Measurements from ENCODE around the gene PAQR9.
"Not testable (repeated sequence)": the region's sequence is repeated elsewhere in the genome, so short reads cannot be mapped to it uniquely, and the experiment has no call there.

The PAQR9 gene

DNA sequence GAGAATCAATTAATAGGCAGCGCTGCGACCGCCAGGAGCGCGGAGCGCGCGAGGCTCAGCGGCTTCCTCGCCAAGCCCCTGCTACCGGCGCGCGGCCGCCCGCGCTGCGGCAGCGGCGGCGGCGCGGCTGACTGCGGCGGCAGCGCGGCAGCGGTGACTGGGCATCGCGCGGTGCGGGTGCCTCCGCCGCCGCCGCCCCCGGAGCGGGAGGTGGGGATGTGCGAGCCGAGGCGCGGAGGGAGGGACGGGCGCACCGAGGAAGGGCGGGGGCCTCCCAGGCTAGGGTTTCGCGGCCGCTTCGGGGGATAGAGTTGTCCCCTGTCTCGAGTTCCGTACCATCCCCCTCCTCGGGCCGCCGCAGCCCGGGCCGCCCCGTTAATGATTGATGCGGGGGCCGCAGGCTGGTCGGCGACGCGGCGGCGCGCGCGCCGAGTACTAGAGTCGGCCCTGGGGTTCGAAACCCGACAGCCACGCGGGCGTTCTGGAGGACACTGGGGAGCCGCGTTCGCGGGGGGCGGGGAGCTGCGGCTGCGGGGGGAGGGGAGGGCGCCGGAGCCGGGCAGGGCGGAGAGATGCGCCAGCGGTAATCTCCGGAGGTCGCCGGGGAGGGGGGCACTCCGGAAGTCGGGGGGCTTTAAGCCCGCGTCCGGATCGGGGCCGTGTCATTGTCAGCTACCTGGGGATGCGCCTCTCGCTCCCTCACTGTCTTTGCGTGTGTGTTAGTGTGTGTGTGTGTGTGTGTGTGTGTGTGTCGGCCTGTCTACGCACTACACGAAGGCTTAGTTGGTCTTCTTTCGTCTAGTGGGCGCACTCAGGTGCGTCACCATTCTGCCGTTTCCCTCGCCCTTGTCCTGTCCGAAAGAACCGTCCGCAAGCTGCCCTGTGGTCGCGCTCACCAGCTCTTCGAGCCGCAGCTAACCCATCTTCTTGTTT lies at the start of gene PAQR9:
Gene PAQR9, minus strand, starts transcription at position 159 of the 933 bp plus-strand sequence. CDS start 338 bp downstream, outside the sequence.
- DNase-seq (ENCODE audit: low read depth), result no peak

GRCh38 chr3:143011705-143012104 lies 48.2 kb upstream of the PAQR9 start:
- no peak for DNase-seq (ENCODE audit: low read depth)

DNA sequence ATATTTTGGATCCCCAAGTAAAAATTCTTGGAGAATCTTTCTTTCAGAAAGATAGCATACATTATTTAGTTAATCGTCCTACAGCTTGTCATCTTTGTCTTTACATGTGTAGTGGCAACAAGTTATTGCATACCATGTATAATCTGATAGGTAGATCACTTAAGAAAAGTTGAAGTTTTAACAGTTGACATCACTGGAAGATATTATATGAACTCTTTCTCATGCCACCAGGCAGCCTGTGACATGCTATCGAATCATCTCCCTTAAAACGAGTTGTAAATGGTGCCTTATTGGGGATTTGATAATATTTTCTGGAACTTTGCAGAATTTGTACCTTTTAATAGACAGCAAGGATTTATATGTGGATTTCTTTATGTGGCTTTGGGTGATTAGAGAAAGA lies 46.5 kb upstream of the PAQR9 start:
- DNase-seq (ENCODE audit: low read depth), result no peak

DNA sequence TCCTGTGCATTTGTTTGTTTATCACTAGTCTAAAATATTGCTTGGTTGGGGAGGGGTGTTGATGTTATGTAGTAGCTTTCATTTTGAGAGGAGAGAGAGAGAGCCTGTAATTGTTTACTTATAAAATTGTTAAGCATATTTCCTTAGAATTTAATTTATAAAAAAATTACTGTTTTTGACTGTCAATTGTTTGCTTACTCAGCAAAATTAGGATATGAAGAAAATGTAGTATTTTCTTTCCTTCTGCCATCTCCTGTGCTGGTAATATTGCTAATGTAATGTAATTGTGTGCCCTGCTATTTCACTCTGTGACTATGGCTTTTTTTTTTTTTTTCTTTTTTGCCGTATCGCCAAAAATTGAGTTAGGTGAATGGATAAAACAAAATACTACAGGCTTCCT lies 41.3 kb upstream of the PAQR9 start:
- no peak for DNase-seq (ENCODE audit: low read depth)

DNA sequence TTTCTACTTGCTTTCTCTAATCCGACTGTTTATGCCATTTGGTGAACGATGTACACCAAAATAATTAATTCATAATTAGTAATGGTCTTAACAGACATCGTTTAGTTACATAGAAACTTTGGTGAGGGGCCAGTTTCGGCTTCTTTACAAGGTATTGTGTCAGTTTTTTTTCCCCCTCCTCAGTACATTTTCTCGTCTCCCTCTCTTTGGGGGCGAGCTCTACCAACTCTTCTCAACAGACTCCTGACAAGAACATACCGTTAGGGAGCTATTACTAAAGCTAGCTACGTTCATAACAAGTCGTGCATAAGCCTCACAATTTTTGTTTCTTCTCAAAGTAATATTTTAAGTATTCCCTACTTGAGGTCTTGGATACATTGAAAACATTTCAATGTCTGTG lies 39.3 kb upstream of the PAQR9 start:
- no peak for DNase-seq (ENCODE audit: low read depth)

DNA sequence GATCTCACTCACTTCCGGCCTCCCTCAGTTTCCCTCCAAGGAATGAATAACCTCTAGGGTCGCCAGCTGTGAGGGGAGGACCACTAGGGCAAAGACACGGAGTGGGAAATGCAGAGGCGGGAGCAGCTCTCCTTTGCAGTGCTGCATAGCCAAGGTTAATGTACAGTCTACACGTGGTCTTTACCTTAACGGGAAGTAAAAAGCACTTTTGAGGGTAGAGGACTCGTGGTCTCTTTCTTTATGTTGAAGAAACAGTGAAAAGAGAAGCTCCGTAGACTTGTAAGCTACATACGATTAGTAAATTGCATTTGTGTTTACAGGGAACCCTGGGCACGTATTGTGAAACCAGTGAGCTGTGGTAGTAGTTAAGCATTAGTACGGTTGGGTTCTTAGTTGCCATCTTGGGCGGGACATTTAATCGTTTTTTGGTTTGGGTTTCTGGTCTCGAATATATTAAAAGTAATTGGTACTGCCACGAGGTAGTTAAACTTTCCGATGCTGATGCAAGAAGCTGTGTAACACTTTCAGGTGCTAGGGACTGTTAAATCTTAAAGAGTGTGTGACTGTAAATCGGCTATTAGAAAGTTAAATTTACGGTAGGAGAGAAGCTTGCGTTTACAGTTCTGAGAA lies 38.7 kb upstream of the PAQR9 start:
- DNase-seq (ENCODE audit: low read depth), result peak; percentile 25

- peak; percentile 91 for DNase-seq (ENCODE audit: low read depth)
Measured at GRCh38 chr3:143001369-143002082, 38.1 kb upstream of the PAQR9 start, which contains the start of gene U2SURP. U2SURP (plus strand) TSS chr3:143001570; CDS start chr3:143001629, 59 bp downstream.

- peak; percentile 42 for DNase-seq (ENCODE audit: low read depth)
Measured at GRCh38 chr3:143001034-143001368, 37.5 kb upstream of the PAQR9 start.

- no peak for DNase-seq (ENCODE audit: low read depth)
Measured at GRCh38 chr3:143000528-143000927, 37.1 kb upstream of the PAQR9 start.

DNA sequence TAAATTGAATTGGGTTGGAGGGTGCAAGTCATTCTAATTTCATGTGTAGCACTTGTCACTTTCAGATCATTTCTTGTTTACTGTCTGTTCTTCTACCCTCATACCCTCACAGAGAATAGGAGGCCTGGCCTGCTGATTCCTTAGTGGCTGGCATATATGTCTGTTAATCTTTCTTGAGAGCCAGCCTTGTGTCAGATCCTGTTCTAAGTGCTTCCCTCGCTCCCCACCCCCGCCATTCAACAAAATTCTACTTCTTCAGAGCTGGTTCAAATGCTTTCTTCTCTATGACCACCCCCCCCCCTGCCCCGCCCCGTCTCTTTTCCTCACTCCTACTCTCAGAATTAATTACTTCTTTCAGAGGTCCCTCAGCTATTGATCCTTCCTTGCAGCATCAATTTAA lies 36.4 kb upstream of the PAQR9 start:
- DNase-seq (ENCODE audit: low read depth), result no peak

DNA sequence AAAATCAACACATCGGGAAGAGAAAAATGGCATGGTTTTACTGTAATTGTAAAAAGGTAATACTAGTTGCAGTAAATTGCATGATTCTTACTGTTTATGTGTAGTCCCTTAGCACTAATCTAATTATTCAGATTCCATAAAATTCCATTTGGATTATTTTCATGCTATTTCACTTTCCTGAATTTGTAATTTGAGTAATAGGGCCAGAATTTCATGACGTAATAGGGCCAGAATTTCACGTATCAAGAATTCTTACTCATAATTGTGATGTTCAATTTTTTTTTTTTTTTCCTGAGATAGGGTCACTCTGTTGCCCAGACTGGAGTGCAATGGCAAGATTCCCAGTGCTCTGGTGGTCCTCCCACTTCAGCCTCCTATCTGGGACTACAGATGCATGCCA lies 35.0 kb upstream of the PAQR9 start:
- DNase-seq (ENCODE audit: low read depth), result no peak

- DNase-seq (ENCODE audit: low read depth), result no peak
Measured at GRCh38 chr3:142997330-142997729, 33.9 kb upstream of the PAQR9 start.

GRCh38 chr3:142993958-142994442 lies 30.5 kb upstream of the PAQR9 start:
- DNase-seq (ENCODE audit: low read depth), result no peak

DNA sequence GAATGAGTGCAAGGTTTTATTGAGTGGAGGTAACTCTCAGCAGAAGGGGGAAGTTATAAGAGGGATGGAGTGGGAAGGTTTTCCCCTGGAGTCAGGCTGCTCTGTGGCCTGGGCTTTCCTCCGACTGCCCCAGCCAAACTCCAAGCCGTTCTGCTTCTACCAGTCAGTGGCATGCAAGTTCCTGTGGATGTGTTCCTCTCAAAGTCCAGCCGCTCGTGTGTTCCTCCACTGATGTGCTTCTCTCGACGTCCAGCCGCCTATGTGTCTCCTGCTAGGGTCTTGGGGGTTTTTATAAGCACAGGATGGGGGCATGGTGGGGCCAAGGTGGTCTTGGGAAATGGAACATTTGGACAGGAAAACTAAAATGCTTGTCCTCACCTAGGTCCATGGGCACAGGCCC lies 28.8 kb upstream of the PAQR9 start:
- no peak for DNase-seq (ENCODE audit: low read depth)

DNA sequence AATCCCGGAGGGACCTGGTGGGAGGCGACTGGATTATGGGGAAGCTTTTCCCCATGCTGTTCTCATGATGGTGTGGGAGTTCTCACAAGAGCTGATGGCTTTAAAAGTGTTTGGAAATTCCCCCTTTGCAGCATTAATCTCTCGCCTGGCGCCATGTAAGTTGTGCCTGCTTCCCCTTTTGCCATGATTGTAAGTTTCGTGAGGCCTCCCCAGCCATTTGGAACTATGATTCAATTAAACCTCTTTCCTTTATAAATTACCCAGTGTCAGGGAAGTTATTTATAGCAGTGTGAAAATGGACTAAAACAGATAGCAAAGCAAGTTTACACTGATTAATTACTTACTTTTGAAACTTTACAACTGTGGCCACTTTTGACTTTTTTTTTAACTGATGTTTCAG lies 27.2 kb upstream of the PAQR9 start:
- DNase-seq (ENCODE audit: low read depth), result no peak

- not testable (repeated sequence) for DNase-seq (ENCODE audit: low read depth)
Measured at GRCh38 chr3:142988826-142989225, 25.4 kb upstream of the PAQR9 start.

DNA sequence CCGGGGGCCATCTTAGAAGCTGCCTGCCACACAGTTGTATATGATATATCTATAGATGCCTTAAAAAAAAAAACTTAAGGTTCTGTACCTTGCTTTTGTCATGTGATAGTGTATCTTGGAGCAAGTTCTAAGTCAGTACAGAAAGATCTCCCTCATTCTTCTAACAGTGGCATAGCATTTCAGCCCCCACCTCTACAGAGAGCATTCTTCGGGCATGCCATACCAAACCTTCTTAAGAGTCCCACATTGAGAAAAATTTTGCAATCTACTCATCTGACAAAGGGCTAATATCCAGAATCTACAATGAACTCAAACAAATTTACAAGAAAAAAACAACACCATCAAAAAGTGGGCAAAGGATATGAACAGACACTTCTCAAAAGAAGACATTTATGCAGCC lies 24.7 kb upstream of the PAQR9 start:
- DNase-seq (ENCODE audit: low read depth), result not testable (repeated sequence)

DNA sequence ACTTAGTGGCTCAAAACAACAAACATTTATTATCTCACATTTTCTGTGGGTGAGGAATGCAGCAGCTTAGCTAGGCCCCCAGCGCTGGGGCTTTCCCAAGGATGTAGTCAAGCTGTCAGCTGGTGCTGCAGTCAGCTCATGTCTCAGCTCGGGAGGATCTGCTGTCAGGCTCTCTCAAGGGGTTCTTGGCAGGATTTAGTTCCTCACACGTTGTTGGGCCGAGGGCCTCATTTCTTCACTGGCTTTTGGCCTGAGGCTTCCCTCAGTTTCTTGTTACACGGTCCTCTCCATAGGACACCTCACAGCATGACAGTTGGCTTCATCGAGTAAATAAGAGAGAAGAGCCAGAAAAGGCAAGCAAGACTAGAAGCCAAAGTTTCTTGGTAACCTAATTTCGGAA lies 24.2 kb upstream of the PAQR9 start:
- DNase-seq (ENCODE audit: low read depth), result no peak

DNA sequence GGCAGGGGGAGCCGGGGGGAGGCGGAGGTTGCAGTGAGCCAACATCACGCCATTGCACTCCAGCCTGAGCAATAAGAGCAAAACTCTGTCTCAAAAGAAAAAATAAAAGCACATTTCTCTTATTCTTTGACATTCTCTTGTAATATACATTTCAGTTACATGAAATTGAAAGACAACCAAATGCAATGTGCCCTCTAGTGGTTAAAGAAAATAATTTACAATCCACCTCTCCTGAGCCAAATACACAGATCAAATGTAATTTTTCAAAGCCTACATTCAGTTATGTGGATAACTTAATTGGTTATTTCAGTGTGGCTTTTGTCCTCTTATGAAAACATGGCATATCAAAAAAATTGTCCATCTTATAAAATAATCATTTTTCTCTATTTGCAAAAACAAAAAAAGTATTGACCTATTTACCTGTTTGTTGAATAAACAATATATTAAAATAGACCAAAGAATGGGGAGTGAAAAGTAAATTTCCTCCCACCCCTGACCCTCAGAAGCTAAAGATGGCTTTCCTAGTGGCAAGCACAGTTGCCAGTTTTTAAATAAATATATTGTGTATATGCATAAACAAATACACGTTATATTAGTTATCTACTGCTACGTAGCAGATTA lies 23.7 kb upstream of the PAQR9 start:
- no peak for DNase-seq (ENCODE audit: low read depth)

GRCh38 chr3:142984255-142984654 lies 20.8 kb upstream of the PAQR9 start:
- no peak for DNase-seq (ENCODE audit: low read depth)

GRCh38 chr3:142983318-142983717 lies 19.8 kb upstream of the PAQR9 start:
- no peak for DNase-seq (ENCODE audit: low read depth)

Data from CMK (cell line).